ENCODE data around the gene AUTS2. TPM values are rescaled to one million over a fixed set of nuclear protein-coding genes. Genes with fewer than 3 reads are reported as not detected.

Gene AUTS2
- total RNA-seq, 1 experiment from 2014 or later: under 0.01 TPM

- DNase-seq (ENCODE audit: low read depth): no peak
Observed at GRCh38 chr7:70414368-70414767, 816.1 kb downstream of the AUTS2 start.

- DNase-seq (ENCODE audit: low read depth): no peak
Observed at GRCh38 chr7:70415179-70415972, 817.1 kb downstream of the AUTS2 start.

- no peak for DNase-seq (ENCODE audit: low read depth)
Observed at GRCh38 chr7:70416347-70416985, 818.2 kb downstream of the AUTS2 start.

- no peak for DNase-seq (ENCODE audit: low read depth)
Observed at GRCh38 chr7:70416986-70417655, 818.8 kb downstream of the AUTS2 start.

GRCh38 chr7:70419526-70420380, 821.5 kb downstream of the AUTS2 start:
- no peak for DNase-seq (ENCODE audit: low read depth)

GRCh38 chr7:70420381-70420662, 822.0 kb downstream of the AUTS2 start:
- DNase-seq (ENCODE audit: low read depth): no peak

- no peak for DNase-seq (ENCODE audit: low read depth)
Observed at GRCh38 chr7:70421319-70421718, 823.0 kb downstream of the AUTS2 start.

- DNase-seq (ENCODE audit: low read depth): no peak
Observed at GRCh38 chr7:70426249-70426880, 828.1 kb downstream of the AUTS2 start.

GRCh38 chr7:70432567-70433001, 834.3 kb downstream of the AUTS2 start:
- no peak for DNase-seq (ENCODE audit: low read depth)

GRCh38 chr7:70434376-70434775, 836.1 kb downstream of the AUTS2 start:
- no peak for DNase-seq (ENCODE audit: low read depth)

GRCh38 chr7:70434821-70435220, 836.5 kb downstream of the AUTS2 start:
- DNase-seq (ENCODE audit: low read depth): no peak

- no peak for DNase-seq (ENCODE audit: low read depth)
Observed at GRCh38 chr7:70435634-70436033, 837.4 kb downstream of the AUTS2 start.

GRCh38 chr7:70436790-70437350, 838.6 kb downstream of the AUTS2 start:
- no peak for DNase-seq (ENCODE audit: low read depth)

GRCh38 chr7:70439651-70440050, 841.4 kb downstream of the AUTS2 start:
- DNase-seq (ENCODE audit: low read depth): no peak

- no peak for DNase-seq (ENCODE audit: low read depth)
Observed at GRCh38 chr7:70446448-70447143, 848.3 kb downstream of the AUTS2 start.

- no peak for DNase-seq (ENCODE audit: low read depth)
Observed at GRCh38 chr7:70448312-70448906, 850.1 kb downstream of the AUTS2 start.

- DNase-seq (ENCODE audit: low read depth): no peak
Observed at GRCh38 chr7:70450731-70451130, 852.5 kb downstream of the AUTS2 start.

- DNase-seq (ENCODE audit: low read depth): no peak
Observed at GRCh38 chr7:70455925-70456324, 857.6 kb downstream of the AUTS2 start.

- DNase-seq (ENCODE audit: low read depth): no peak
Observed at GRCh38 chr7:70456719-70457118, 858.4 kb downstream of the AUTS2 start.

GRCh38 chr7:70457482-70457881, 859.2 kb downstream of the AUTS2 start:
- peak; percentile 3 for DNase-seq (ENCODE audit: low read depth)
